ENCODE measurements around the gene MVK.

The MVK gene

DNA sequence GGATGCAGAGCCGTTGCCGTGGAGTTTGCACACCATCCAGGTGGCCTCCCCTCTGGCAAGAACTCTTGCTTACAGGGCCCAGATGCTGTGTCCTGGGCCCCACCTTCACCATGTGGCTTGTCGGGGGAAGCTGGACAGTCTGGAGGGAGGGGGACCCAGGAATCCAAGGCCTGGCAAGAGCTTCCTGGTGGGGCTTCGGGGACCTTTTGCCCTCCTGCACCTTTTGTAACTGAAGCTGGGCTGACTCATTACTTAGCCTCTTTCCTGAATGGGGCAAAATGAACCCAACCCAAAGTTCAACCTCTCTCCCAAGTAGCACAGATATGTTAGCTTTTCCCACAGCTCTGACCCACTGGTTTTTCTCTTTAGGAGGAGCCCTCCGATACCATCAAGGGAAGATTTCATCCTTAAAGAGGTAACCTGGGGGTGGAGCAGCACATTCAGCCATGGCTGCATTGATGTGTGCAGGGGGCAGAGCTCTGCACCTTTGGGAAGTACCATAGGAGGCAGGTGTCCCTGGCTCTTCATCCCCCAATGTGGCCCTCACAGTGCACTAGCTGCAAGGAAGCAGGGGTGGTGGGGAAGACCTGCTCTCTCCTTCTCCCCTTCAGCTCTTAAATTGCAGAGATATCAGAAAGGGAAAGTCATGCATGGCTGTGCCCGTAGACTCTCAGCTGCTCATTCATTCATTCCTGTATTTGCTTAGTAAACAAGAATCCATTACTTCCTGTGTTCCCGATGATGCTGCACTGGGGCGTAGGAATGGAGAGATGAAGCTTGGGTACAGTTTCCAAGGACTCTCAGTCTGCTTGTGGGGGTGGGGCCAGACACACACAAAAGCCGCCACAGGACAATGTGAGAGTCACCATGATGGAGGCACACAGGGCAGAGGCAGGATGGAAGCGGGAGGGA lies 13.0 kb downstream of the MVK start:
- H3K4me3 ChIP-seq (ENCODE audit: low read depth, low read length): no peak overlapping the region
- TF ChIP-seq, protein P1, sequence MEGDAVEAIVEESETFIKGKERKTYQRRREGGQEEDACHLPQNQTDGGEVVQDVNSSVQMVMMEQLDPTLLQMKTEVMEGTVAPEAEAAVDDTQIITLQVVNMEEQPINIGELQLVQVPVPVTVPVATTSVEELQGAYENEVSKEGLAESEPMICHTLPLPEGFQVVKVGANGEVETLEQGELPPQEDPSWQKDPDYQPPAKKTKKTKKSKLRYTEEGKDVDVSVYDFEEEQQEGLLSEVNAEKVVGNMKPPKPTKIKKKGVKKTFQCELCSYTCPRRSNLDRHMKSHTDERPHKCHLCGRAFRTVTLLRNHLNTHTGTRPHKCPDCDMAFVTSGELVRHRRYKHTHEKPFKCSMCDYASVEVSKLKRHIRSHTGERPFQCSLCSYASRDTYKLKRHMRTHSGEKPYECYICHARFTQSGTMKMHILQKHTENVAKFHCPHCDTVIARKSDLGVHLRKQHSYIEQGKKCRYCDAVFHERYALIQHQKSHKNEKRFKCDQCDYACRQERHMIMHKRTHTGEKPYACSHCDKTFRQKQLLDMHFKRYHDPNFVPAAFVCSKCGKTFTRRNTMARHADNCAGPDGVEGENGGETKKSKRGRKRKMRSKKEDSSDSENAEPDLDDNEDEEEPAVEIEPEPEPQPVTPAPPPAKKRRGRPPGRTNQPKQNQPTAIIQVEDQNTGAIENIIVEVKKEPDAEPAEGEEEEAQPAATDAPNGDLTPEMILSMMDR (IDR thresholded peaks at IDR 0.05; ENCODE audit: control insufficient read depth, extremely low read depth, insufficient read depth): no peak
- no peak for DNase-seq (ENCODE audit: low read depth)

DNA sequence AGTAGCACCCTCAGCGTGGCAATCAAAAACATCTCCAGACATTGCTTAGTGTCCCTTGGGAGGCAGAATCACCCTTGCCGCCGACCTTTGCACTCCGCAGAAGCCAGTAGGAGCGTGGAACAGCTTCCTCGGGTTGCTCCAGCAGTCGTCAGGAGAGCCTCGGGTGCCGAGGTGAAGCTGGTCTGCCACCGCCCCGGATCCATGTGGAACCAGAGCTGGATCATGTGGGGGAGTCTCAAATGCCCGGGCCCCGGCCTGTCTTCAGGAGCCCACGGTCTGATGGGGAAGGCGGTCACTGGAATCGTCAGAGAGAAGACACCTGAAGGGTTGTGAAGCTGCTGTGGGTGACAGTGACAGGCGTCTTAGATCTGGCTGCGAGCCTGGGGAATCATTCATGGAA lies 14.3 kb downstream of the MVK start:
- H3K4me3 ChIP-seq (ENCODE audit: low read depth, low read length): no peak overlapping the region
- DNase-seq (ENCODE audit: low read depth): no peak
- TF ChIP-seq, protein P1 (IDR thresholded peaks at IDR 0.05; ENCODE audit: control insufficient read depth, extremely low read depth, insufficient read depth): no peak

DNA sequence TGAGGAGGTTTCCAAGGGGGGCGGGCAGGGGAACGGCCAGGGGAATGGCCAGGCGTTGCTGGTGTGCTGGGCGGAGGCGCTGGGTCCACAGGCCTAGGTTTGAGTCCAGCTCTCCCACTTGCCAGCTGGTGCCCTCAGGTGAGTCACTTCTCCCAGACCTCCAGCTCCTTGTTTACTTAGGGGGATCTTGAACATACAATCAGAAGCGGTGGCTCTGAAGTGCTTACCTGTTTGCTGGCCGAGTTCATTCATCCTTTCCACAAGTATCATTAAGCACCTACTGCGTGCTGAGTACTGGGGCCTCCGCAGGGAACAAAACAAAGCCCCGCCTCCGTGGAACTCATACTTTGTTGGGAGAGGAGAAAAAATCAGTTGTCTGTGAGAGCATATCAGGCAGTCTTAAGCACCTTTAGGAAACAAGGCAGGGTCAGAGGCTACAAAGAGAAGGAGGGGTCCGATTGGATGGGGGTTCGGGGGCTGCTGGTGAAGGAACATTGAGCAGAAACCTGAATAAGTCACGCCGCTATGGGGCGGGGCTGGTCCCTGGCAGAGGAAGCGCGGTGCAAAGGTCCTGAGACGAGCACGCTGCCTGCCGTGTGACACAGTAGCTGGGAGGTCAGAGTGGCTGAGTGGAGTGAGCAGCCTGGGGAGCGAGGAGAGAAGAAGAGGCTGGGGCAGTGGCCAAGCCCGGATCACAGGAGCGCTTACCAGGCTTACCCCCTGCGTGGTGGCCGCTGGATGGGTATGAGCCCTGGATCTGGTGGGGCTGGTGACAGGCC lies 15.1 kb downstream of the MVK start:
- no peak overlapping the region for H3K4me3 ChIP-seq (ENCODE audit: low read depth, low read length)

DNA sequence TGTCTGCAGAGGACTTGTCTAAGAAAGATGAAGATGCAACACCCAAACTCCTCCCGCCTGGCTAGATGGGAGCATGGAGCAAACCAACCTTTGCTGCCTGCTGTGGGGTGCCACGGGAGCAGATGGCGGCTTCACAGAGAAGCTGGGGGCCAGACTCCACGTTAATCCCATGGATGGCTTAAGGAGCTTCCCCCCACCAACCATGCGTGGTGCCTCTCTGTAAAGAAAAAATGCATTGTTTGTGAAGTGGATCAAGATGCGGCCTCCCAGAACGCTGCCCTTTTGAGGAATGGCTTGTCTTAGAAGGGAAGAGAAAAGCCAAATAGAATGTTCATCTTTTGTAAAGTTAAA lies 15.6 kb downstream of the MVK start:
- H3K4me3 ChIP-seq (ENCODE audit: low read depth, low read length): no peak overlapping the region
- no peak for DNase-seq (ENCODE audit: low read depth)
- TF ChIP-seq, protein P1 (IDR thresholded peaks at IDR 0.05; ENCODE audit: control insufficient read depth, extremely low read depth, insufficient read depth): no peak

More for the DNA sequence above, 15.1 kb downstream of the MVK start:
- TF ChIP-seq, protein P1 (IDR thresholded peaks at IDR 0.05; ENCODE audit: control insufficient read depth, extremely low read depth, insufficient read depth): no peak
- no peak for DNase-seq (ENCODE audit: low read depth)

DNA sequence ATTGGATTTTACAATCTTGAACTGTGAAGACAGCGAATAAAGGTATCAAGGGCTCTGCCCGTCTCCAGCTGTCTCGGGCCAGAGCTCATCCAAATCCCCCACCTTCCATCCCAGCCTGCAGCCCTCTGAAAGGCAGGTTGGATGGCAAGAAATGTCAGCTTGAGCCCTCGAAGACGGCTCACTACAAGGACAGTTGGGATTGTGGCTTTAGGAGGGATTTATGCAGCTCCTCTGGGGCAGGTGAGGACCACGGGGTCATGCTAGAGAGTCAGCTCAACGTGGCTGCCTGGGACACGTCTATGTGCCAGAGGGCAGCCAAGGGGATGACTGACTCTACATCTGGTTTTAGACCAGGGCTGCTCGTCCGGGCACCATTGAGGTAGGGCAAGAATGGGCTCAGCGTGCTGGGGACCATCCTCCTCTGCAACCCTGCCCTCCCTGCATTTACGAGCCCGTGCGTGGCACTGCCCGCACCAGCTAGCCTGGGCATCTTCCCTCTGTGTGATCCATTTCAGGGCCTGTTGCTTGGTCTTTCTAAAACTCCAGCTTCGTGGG lies 16.2 kb downstream of the MVK start:
- TF ChIP-seq, protein P1 (IDR thresholded peaks at IDR 0.05; ENCODE audit: control insufficient read depth, extremely low read depth, insufficient read depth): no peak
- no peak overlapping the region for H3K4me3 ChIP-seq (ENCODE audit: low read depth, low read length)
- no peak for DNase-seq (ENCODE audit: low read depth)

- DNase-seq (ENCODE audit: low read depth): no peak
- TF ChIP-seq, protein P1 (IDR thresholded peaks at IDR 0.05; ENCODE audit: control insufficient read depth, extremely low read depth, insufficient read depth): no peak
- H3K4me3 ChIP-seq (ENCODE audit: low read depth, low read length): no peak overlapping the region
Observed at GRCh38 chr12:109590566-109590965, 17.0 kb downstream of the MVK start.
